Activated naive CD4-positive, alpha-beta T cell treated with Interleukin-2 at 50 U/mL for 16 hours (primary cell): Measurements from ENCODE around the gene OXCT2.
"Not testable (repeated sequence)": the region's sequence is repeated elsewhere in the genome, so short reads cannot be mapped to it uniquely, and the experiment has no call there.

Experiments
- DNase-seq: peaks from one replicate; pipeline ENCODE4 v3.0.0-alpha.2; 2020

Gene OXCT2

DNA sequence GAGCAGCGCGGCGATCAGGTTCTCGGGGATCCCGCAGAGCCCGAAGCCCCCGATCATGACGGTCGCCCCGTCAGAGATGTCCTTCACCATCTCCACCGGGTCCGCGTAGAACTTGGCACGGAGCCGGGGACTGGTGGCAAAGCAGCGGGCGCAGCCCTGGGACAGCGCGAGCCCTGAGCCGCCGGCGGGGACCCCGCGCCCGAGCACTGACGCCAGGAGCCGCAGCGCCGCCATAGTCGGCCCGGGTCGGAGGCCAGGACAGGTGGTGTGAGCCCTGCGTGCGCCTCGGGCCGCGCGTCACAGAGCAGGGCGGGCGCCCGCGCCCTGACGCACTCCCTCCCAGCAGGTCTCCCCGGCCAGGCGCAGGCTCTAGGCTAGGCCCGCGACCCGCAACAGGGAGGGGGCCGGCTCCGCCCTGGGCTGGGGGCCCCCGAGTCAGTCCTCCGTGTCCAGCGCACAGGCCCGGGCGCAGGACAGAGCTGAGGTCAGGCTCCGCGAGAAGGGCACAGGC, at the start of gene OXCT2:
Gene OXCT2, minus strand, starts transcription at position 327 of the 511 bp plus-strand sequence. Its CDS starts 93 bp downstream, at position 234.
- DNase-seq, result not testable (repeated sequence)

DNA sequence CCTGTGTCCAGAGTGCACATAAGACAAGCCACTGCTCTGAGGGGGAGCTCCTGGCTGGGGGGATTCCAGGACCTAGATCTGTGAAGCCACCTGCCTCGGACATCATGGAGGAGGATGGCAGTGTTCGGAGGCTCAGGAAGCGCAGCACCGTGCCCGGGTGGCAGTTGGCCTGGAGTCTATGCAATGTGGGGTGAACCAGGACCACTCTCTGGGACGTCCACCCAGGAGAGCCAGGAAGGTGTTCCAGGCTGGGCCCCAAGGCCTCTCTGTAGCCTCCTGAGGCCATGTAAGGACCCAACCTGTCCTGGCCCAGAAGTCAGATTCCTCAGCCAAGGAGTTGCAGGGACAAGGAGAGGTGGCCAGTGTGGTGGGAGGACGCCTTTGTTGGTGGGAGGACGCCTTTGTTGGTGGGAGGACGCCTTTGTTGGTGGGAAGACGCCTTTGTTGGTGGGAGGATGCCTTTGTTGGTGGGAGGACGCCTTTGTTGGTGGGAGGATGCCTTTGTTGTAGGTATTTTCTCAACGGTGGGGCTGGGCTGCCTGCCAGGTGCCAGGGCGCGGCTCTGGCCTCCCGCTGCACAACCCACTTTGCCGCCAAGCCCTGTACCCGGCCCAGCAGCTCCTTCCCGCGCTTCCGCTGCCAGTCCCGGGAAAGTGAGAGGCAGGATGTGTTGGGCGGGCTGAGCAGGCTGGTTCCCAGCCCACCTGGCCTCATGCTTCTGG, 48.1 kb upstream of the OXCT2 start:
- DNase-seq, result no peak

DNA sequence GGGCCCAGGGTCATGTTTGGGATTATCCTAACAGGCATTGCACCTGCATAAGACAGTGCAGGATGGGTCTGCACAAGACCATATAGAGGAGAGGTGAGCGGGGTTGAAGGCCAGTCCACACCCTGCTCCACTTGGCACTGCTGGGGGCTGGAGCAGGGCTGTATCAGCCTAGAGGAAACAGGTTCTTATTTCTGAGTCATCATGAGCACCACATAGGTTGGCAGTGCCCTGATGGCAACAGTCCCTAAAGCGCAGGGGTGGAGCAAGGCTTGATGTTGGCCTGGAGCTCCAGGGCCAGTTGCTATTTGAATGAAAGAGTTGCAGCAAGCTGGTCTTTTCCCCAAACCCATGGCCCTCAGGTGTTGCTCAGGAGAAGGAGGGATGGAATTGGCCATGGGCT, 47.3 kb upstream of the OXCT2 start:
- no peak for DNase-seq

- peak; percentile 72 for DNase-seq
Measured at GRCh38 chr1:39817091-39817932, 46.2 kb upstream of the OXCT2 start.

DNA sequence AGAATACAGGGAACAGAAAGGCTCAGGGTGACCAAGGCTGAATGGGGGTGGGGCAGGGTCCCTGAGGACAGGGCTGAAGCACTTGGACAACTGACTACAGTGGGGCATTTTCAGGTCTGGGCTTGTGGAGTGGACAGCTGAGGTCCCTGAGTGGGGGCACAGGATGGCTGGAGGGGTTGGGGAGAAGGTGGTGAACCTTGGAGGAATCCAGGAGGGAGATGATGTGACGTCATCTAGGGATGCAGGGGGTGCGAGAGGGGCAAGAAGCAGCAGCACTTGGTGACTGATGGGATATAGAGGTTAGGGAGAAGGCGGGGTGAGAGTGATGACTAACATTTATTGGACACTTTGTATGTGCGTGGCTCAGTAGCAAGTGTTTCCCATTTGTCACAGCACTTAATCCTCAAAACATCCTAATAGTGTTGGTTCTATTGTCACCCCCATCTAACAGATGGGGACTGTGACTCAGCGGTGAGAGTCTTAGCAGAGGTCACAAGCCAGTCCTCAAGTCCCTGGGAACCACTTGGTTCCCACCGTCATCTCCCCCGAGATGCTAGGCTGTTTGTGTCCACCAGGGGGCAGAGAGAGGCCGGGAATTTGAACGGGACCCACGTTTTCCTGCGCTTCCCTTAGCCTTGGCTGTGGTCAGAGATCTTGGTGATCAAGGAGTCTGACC, 45.4 kb upstream of the OXCT2 start:
- DNase-seq, result peak; percentile 63

DNA sequence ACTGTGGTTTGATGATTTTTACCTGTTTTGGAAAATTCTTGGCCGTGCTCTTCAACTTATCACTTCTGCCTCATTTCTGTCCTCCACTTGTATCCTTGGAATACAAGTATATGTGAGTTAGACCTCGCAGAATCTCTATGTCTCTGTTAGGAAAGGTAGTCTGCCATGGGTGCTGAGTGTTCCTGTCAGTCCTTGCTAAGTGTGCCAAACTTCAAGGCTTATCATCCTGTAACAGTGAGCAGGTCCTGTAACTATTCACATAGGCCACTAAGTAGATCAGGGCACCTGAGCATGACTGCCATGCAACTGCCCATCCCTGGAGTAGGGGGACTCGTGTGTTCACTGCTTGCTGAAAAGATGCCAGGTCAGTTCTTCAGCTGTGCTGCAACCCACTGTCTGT, 41.8 kb upstream of the OXCT2 start:
- no peak for DNase-seq

- DNase-seq, result no peak
Measured at GRCh38 chr1:39808784-39809517, 37.8 kb upstream of the OXCT2 start.

DNA sequence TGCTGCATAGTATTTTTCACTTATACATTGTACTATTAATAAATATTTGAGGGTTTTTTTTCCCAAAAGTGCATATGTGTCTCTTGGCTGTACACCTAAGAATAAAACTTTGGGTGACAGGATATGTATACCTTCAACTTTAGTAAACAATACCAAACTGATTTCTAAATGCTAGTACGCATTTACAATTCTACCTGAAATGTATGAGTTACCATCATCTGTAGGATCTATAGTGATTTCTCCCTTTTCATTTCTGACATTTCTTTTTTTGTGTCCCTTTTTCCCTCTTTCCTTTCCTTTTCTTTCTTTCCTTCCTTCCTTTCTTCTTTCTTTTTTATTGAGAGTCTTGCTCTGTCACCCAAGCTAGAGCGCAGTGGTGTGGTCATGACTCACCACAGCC, 34.2 kb upstream of the OXCT2 start:
- DNase-seq, result no peak

GRCh38 chr1:39802496-39803260, 31.5 kb upstream of the OXCT2 start:
- DNase-seq, result no peak

GRCh38 chr1:39800471-39800835, 29.3 kb upstream of the OXCT2 start:
- DNase-seq, result no peak

DNA sequence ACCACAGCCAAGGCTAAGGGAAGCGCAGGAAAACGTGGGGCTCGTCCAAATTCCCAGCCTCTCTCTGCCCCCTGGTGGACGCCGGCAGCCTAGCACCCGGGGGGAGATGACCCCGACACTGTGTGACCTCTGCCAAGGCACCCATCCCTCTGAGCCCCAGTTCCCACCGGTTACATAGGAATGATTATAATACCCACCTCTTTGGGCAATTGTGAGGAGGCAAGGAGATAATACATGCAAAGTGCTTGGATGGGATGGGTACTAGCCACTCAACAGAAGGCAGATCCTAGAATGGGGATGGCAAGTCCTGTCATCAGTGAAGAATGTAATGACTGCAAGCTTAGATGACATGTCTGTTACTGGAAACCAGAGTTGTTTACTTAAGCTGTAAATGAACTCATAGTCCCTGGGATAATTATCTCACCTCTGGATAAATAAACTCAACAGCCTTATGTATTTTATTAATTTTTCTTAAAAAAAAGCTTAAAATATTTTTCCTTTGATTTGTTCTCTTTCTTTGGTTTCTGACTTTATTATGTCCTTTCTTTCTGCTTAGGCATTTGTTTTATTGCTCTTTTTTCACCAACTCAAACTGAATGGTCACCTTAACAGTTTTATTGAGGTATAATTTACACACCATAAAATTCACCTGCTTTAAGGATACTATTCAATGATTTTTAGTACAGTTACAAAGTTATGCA, 28.8 kb upstream of the OXCT2 start:
- DNase-seq, result peak; percentile 74

- DNase-seq, result peak; percentile 91
Measured at GRCh38 chr1:39798859-39799769, 28.0 kb upstream of the OXCT2 start.

- DNase-seq, result no peak
Measured at GRCh38 chr1:39795651-39796050, 24.5 kb upstream of the OXCT2 start.

DNA sequence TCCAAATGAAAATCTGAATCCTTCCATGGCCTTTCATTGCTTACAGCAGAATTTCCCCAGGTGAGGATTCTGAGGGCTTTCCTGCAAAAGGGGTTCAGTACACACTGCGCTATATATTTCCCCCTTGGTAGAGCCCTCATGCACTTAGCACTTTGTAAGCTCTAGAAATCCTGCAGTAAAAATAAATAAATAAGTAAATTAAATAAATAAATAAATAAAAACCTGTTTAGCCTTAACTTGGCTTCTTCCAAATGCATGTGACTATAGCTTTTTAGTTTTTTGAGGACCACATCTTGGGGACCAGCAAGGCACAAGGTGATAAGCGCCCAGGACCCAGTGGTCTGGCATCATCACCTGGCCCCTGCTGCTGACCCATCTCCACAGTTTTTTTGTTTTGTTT, 20.7 kb upstream of the OXCT2 start:
- no peak for DNase-seq

DNA sequence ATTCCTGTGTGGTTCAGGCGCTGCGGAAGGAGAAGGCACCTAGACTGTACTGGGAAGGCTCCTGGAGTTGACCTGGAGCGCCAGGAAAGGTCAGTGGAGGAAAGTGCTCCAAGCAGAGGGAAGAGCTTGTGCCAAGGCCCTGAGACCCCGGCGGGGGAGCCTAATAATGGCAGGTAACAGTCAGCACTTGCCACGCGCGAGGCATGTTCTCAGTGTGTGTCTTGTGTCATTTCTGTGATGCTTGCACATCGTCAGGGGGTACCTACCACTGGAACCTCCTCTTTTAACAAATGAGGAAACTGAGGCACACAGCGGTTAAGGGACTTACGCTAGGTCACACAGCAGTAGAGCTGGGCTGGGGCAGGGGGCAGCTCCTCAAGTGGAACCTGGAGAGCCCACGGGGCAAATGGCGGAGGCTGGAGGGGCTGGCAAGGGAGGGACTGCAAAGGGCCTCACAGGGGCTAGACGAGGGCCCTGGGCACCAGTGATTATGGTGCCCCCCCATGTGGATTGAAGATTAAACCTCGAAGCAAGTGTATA, 18.5 kb upstream of the OXCT2 start:
- DNase-seq, result no peak

DNA sequence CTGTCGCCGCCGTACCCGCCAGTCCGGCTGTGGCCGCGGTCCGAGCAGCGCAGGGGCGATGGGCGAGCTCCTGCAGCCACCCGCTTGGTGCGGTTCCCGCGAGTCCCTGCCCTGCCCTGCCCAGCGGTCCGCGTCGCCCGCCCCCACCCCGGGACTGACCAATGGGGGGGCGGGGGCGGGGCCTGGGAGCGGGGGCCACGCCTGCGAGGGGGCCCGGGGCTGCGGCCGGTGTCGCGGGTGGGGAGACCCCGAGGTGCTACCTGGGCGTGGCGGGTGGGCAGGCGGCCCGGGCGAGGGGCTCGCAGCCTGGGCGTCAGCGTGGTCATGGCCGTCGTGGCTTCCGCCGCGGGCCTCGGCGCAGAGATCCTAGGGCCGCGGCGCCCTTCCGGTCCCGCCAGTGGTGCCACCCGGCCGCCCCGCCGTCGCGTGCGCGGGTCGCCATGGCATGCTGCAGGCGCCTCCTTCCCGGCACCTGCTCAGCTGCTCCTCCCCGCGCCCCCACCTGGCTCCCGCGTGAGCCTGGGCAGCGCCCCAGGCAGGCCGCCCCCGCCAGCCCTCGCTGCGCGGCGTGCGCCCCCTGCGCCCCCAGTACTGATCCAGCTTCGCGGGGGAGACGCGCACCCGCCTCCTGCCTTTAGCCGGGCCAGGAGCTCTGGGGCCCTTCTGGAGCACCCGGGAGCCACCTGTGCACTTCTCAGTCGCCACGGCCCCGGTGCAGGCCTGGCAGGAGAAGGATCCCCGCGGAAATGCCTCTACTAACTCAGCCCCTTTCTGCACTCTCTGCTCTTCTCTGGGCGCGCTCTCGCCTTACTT, 17.8 kb upstream of the OXCT2 start, which contains the start of gene BMP8B:
Gene BMP8B, minus strand, starts transcription at position 108 of the 813 bp plus-strand sequence. CDS start 380 bp downstream, outside the sequence.
- DNase-seq, result peak; percentile 51

DNA sequence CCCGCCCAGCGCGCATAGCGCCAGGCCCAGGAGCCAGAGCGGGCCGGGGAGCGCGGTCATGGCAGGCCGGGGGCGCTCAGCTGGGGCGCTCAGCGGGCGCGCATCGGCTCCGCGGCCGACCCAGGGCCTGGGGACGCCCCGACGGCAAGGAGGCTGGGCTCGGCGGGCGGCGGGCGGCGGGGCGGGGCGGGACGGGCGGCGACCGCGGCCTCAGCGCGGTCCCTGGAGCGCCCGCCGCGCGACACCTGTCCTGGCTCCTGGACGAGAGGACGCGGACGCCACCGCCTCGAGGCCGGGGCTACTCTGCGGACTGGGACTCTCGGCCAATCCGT, 17.2 kb upstream of the OXCT2 start:
- no peak for DNase-seq

GRCh38 chr1:39787964-39788363, 16.8 kb upstream of the OXCT2 start:
- DNase-seq, result not testable (repeated sequence)

DNA sequence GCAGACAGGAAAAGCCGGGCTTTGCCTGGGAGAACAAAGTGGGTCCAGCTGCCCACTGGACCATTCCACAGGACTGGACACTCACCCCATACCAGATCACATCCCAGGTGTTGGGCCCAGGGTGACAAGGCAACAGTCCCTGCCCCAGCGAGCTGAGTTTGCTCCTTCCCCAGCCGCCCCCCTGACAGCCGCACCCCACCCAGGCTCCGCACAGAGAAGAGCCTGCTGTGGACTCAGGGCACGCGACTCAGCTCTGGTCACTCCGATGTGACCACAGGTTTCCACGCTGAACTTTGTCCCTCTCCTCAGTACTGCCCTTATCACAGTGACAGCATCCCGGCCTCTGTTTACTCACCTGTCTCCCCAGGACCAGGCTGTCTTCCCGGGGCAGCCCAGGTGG, 16.3 kb upstream of the OXCT2 start:
- no peak for DNase-seq
